HepG2 (cell line): ENCODE measurements around the gene RBM19. TPM values are rescaled to one million over a fixed set of nuclear protein-coding genes. Genes with fewer than 3 reads are reported as not detected.

Experiments used
- AGO1 ChIP-seq: fragments of 200-400 bp; formaldehyde crosslinking; IDR thresholded peaks from 2 replicates; pipeline ENCODE4 v1.6.1; 2017; ENCODE audit warnings: mild to moderate bottlenecking, low read depth, low read length, moderate library complexity; ENCODE audit not compliant: poor library complexity, severe bottlenecking
- ATRX ChIP-seq: sonication (generic); formaldehyde crosslinking; IDR thresholded peaks from 2 replicates; pipeline ENCODE4 v1.4.0; 2020; ENCODE audit warnings: missing genetic modification reagents, borderline replicate concordance
- FOXP1 ChIP-seq, 2 experiments: fragments of 450-650 bp in 1 of 2; IDR thresholded peaks; 2 replicates each; pipeline ENCODE4 v1.6.1; 2017 to 2018; ENCODE audit warnings: antibody characterized with exemption in 1 of 2
- HMG20B ChIP-seq: conservative IDR thresholded peaks from 2 replicates; pipeline ENCODE4 v1.6.1; 2016; ENCODE audit warnings: missing genetic modification reagents, missing compliant biosample characterization
- ISX ChIP-seq: sonication (generic); formaldehyde crosslinking; conservative IDR thresholded peaks from 2 replicates; pipeline ENCODE4 v1.5.0; 2020; ENCODE audit warnings: missing genetic modification reagents
- NFKBIZ ChIP-seq: IDR thresholded peaks from 2 replicates; pipeline ENCODE4 v1.6.1; 2018; ENCODE audit warnings: missing genetic modification reagents, missing compliant biosample characterization
- NPAS2 ChIP-seq: sonication (generic); formaldehyde crosslinking; IDR thresholded peaks from 2 replicates; pipeline ENCODE4 v1.8.0; 2022; ENCODE audit warnings: mild to moderate bottlenecking, missing genetic modification reagents, borderline replicate concordance
- NRL ChIP-seq: sonication (generic); formaldehyde crosslinking; IDR thresholded peaks from 2 replicates; pipeline ENCODE4 v1.5.0; 2020; ENCODE audit warnings: missing genetic modification reagents, mild to moderate bottlenecking, moderate library complexity, borderline replicate concordance
- PLRG1 ChIP-seq: fragments of 450-650 bp; conservative IDR thresholded peaks from 2 replicates; pipeline ENCODE4 v1.6.1; 2016
- PRMT3 ChIP-seq: sonication (generic); formaldehyde crosslinking; IDR thresholded peaks from 2 replicates; pipeline ENCODE4 v1.8.1; 2022; ENCODE audit warnings: low read depth, mild to moderate bottlenecking, moderate library complexity, missing genetic modification reagents, borderline replicate concordance
- RCOR2 ChIP-seq: IDR thresholded peaks from 2 replicates; pipeline ENCODE4 v1.6.1; 2016; ENCODE audit warnings: missing biosample characterization, missing genetic modification reagents
- RFX3 ChIP-seq: IDR thresholded peaks from 2 replicates; pipeline ENCODE4 v1.6.1; 2016; ENCODE audit warnings: missing biosample characterization, missing genetic modification reagents
- THYN1 ChIP-seq: sonication (generic); formaldehyde crosslinking; IDR thresholded peaks from 2 replicates; pipeline ENCODE4 v1.8.1; 2023; ENCODE audit warnings: low read depth, mild to moderate bottlenecking, moderate library complexity, missing genetic modification reagents, borderline replicate concordance
- ZBTB39 ChIP-seq: sonication (generic); formaldehyde crosslinking; IDR thresholded peaks from 2 replicates; pipeline ENCODE4 v1.5.0; 2020; ENCODE audit warnings: missing genetic modification reagents
- ZMAT3 ChIP-seq: sonication (generic); formaldehyde crosslinking; conservative IDR thresholded peaks from 2 replicates; pipeline ENCODE4 v1.7.0; 2021; ENCODE audit warnings: missing genetic modification reagents
- ZNF570 ChIP-seq: sonication (generic); formaldehyde crosslinking; IDR thresholded peaks from 2 replicates; pipeline ENCODE4 v1.4.0; 2020; ENCODE audit warnings: mild to moderate bottlenecking, missing genetic modification reagents, borderline replicate concordance
- ZNF703 ChIP-seq: sonication (generic); formaldehyde crosslinking; IDR thresholded peaks from 2 replicates; pipeline ENCODE4 v1.5.1; 2020; ENCODE audit warnings: missing genetic modification reagents, mild to moderate bottlenecking, moderate library complexity, borderline replicate concordance
- ZNF841 ChIP-seq: sonication (generic); formaldehyde crosslinking; IDR thresholded peaks from 2 replicates; pipeline ENCODE4 v1.8.1; 2023; ENCODE audit warnings: missing genetic modification reagents, borderline replicate concordance
- polyA plus RNA-seq, 8 experiments: library from polyadenylated mRNA; depleted of rRNA in 3 of 8; stranded (reverse) in 7 of 8; unstranded in 1 of 8; fragments of >200 nt; fragmentation: Illumina TruSeq in 4 of 8; extraction: Trizol in 4 of 8; gene quantifications; 2 replicates each; pipeline versions ENCODE4 v1.2.1 to v1.2.3, GENCODE V29; 2011 to 2016; ENCODE audit warnings: low read depth in 4 of 8, missing spikeins in 1 of 8, mixed read lengths in 1 of 8; ENCODE audit not compliant: insufficient read depth in 1 of 8
- total RNA-seq, 5 experiments: library from RNA; depleted of rRNA; stranded (reverse); fragments of >200 nt; fragmentation: Illumina TruSeq; extraction: Trizol; gene quantifications; 2 replicates each; pipeline ENCODE4 v1.2.3, GENCODE V29; 2016; ENCODE audit warnings: low read depth in 1 of 5
- TF ChIP-seq, protein P1 (sequence below): sonication (generic); formaldehyde crosslinking; IDR thresholded peaks from 2 replicates; pipeline ENCODE4 v1.4.0; 2020; ENCODE audit warnings: missing genetic modification reagents, borderline replicate concordance
- TF ChIP-seq, protein P2 (sequence below): sonication (generic); formaldehyde crosslinking; IDR thresholded peaks from 2 replicates; pipeline ENCODE4 v1.4.0; 2020; ENCODE audit warnings: missing genetic modification reagents
- TF ChIP-seq, protein P3 (sequence below): IDR thresholded peaks from 2 replicates; pipeline ENCODE4 v1.6.1; 2016; ENCODE audit warnings: missing genetic modification reagents, missing compliant biosample characterization
- TF ChIP-seq, protein P4 (sequence below): sonication (generic); formaldehyde crosslinking; IDR thresholded peaks from 2 replicates; pipeline ENCODE4 v1.8.1; 2022; ENCODE audit warnings: mild to moderate bottlenecking, missing genetic modification reagents

Gene RBM19
- total and polyA plus RNA-seq, 2 of the 13 experiments (the other 11 are each of a cell fraction or from before 2014, with no cell fraction given), result 19.3 to 32.2 TPM

- TF ChIP-seq, protein P1, sequence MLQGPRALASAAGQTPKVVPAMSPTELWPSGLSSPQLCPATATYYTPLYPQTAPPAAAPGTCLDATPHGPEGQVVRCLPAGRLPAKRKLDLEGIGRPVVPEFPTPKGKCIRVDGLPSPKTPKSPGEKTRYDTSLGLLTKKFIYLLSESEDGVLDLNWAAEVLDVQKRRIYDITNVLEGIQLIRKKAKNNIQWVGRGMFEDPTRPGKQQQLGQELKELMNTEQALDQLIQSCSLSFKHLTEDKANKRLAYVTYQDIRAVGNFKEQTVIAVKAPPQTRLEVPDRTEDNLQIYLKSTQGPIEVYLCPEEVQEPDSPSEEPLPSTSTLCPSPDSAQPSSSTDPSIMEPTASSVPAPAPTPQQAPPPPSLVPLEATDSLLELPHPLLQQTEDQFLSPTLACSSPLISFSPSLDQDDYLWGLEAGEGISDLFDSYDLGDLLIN, result no peak
- no peak for TF ChIP-seq ZNF703
- no peak for TF ChIP-seq HMG20B (CRISPR knock-in tag)
- TF ChIP-seq ZBTB39 (CRISPR knock-in tag), result no peak
- TF ChIP-seq, protein P2, sequence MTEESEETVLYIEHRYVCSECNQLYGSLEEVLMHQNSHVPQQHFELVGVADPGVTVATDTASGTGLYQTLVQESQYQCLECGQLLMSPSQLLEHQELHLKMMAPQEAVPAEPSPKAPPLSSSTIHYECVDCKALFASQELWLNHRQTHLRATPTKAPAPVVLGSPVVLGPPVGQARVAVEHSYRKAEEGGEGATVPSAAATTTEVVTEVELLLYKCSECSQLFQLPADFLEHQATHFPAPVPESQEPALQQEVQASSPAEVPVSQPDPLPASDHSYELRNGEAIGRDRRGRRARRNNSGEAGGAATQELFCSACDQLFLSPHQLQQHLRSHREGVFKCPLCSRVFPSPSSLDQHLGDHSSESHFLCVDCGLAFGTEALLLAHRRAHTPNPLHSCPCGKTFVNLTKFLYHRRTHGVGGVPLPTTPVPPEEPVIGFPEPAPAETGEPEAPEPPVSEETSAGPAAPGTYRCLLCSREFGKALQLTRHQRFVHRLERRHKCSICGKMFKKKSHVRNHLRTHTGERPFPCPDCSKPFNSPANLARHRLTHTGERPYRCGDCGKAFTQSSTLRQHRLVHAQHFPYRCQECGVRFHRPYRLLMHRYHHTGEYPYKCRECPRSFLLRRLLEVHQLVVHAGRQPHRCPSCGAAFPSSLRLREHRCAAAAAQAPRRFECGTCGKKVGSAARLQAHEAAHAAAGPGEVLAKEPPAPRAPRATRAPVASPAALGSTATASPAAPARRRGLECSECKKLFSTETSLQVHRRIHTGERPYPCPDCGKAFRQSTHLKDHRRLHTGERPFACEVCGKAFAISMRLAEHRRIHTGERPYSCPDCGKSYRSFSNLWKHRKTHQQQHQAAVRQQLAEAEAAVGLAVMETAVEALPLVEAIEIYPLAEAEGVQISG (CRISPR knock-in tag), result no peak
- no peak for TF ChIP-seq AGO1
- TF ChIP-seq NPAS2 (CRISPR knock-in tag), result no peak
- peak; percentile 52; the same call in 1 of the 2 replicates for TF ChIP-seq NRL (CRISPR knock-in tag)
- TF ChIP-seq, protein P3, sequence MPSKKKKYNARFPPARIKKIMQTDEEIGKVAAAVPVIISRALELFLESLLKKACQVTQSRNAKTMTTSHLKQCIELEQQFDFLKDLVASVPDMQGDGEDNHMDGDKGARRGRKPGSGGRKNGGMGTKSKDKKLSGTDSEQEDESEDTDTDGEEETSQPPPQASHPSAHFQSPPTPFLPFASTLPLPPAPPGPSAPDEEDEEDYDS, result 0 out of 2 replicates have a peak, but pooled peaks have one; percentile 9
- TF ChIP-seq FOXP1 (IDR thresholded peaks at IDR 0.05), result no peak
- TF ChIP-seq FOXP1 (CRISPR knock-in tag; IDR thresholded peaks at IDR 0.05), result no peak
- TF ChIP-seq NFKBIZ (CRISPR knock-in tag), result no peak
- no peak for TF ChIP-seq THYN1 (CRISPR knock-in tag)
- no peak for TF ChIP-seq ZNF841
- TF ChIP-seq PRMT3, result no peak
- no peak for TF ChIP-seq ZMAT3 (CRISPR knock-in tag)
- peak; percentile 62 for TF ChIP-seq RCOR2
- TF ChIP-seq ATRX, result no peak
- TF ChIP-seq ISX, result no peak
- no peak for TF ChIP-seq RFX3 (CRISPR knock-in tag)
- no peak for TF ChIP-seq PLRG1
- TF ChIP-seq ZNF570 (CRISPR knock-in tag), result no peak
- TF ChIP-seq, protein P4, sequence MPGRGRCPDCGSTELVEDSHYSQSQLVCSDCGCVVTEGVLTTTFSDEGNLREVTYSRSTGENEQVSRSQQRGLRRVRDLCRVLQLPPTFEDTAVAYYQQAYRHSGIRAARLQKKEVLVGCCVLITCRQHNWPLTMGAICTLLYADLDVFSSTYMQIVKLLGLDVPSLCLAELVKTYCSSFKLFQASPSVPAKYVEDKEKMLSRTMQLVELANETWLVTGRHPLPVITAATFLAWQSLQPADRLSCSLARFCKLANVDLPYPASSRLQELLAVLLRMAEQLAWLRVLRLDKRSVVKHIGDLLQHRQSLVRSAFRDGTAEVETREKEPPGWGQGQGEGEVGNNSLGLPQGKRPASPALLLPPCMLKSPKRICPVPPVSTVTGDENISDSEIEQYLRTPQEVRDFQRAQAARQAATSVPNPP (CRISPR knock-in tag), result no peak
Observed at GRCh38 chr12:113808095-113808951, 157.8 kb downstream of the RBM19 start (continued).
